Neural progenitor cell (in vitro differentiated cells): ENCODE results near the gene ABTB2. TPM values are rescaled to one million over a fixed set of nuclear protein-coding genes. Genes with fewer than 3 reads are reported as not detected.
A peak's percentile ranks its signal among the peaks of the same experiment; 100 is the strongest.

Experiments
- DNase-seq: peaks from one replicate; pipeline ENCODE4 v3.0.0-alpha.2; 2016; ENCODE audit warnings: low spot score
- H2AFZ ChIP-seq: fragments of 200-600 bp; sonication (generic); replicated peaks from 2 replicates; pipeline ENCODE4 v1.6.1; 2016; ENCODE audit warnings: antibody characterized with exemption
- H3F3A ChIP-seq: fragments of 200-600 bp; sonication (generic); 2 replicates; pipeline ENCODE4 v1.6.1; 2016; ENCODE audit warnings: antibody characterized with exemption, low read depth
- H3K27ac ChIP-seq: fragments of 200-600 bp; sonication (generic); 2 replicates; pipeline ENCODE4 v1.5.1; 2016; ENCODE audit warnings: mild to moderate bottlenecking
- H3K27me3 ChIP-seq: fragments of 200-600 bp; sonication (generic); 2 replicates; pipeline ENCODE4 v1.6.1; 2016; ENCODE audit warnings: mild to moderate bottlenecking, moderate library complexity
- H3K36me3 ChIP-seq: fragments of 200-600 bp; sonication (generic); 2 replicates; pipeline ENCODE4 v1.5.1; 2016
- H3K4me1 ChIP-seq: fragments of 200-600 bp; sonication (generic); 2 replicates; pipeline ENCODE4 v1.6.1; 2016; ENCODE audit warnings: mixed run types
- H3K4me2 ChIP-seq: fragments of 200-600 bp; sonication (generic); 2 replicates; pipeline ENCODE4 v1.6.1; 2016
- H3K4me3 ChIP-seq: fragments of 200-600 bp; sonication (generic); 2 replicates; pipeline ENCODE4 v1.5.1; 2016
- H3K79me2 ChIP-seq: fragments of 200-600 bp; sonication (generic); 2 replicates; pipeline ENCODE4 v1.6.1; 2016; ENCODE audit warnings: low read depth
- H3K9ac ChIP-seq: fragments of 200-600 bp; sonication (generic); 2 replicates; pipeline ENCODE4 v1.6.1; 2016
- H3K9me3 ChIP-seq: fragments of 200-600 bp; sonication (generic); 2 replicates; pipeline ENCODE4 v1.5.1; 2016; ENCODE audit warnings: low read depth
- H4K20me1 ChIP-seq: fragments of 200-600 bp; sonication (generic); 2 replicates; pipeline ENCODE4 v1.6.1; 2016; ENCODE audit warnings: low read depth
- H3K27ac Mint-ChIP-seq: 3 replicates; pipeline ENCODE4 v1.8.0; 2021; ENCODE audit warnings: mixed read lengths
- H3K27me3 Mint-ChIP-seq: 2 replicates; pipeline ENCODE4 v1.8.0; 2022; ENCODE audit warnings: low read depth, mild to moderate bottlenecking, inconsistent platforms, moderate library complexity, mixed read lengths; ENCODE audit not compliant: insufficient read depth
- H3K36me3 Mint-ChIP-seq: 3 replicates; pipeline ENCODE4 v1.8.0; 2021; ENCODE audit warnings: mixed read lengths
- H3K4me1 Mint-ChIP-seq: 3 replicates; pipeline ENCODE4 v1.8.0; 2021; ENCODE audit warnings: mixed read lengths
- H3K4me3 Mint-ChIP-seq: 3 replicates; pipeline ENCODE4 v1.8.0; 2021; ENCODE audit warnings: mild to moderate bottlenecking, moderate library complexity, mixed read lengths
- H3K9me3 Mint-ChIP-seq: 3 replicates; pipeline ENCODE4 v1.8.0; 2020; ENCODE audit warnings: mixed read lengths
- EZH2 ChIP-seq: fragments of 200-600 bp; sonication (generic); IDR thresholded peaks from 2 replicates; pipeline ENCODE4 v1.6.1; 2017; ENCODE audit warnings: antibody characterized with exemption, mild to moderate bottlenecking, moderate library complexity
- EZH2phosphoT487 ChIP-seq: fragments of 200-600 bp; sonication (generic); IDR thresholded peaks from 2 replicates; pipeline ENCODE4 v1.6.1; 2017; ENCODE audit warnings: antibody characterized with exemption
- total RNA-seq: library from RNA; depleted of rRNA; stranded (reverse); fragments of >200 nt; gene quantifications from 2 replicates; pipeline ENCODE4 v1.2.3, GENCODE V29; 2015; ENCODE audit warnings: low replicate concordance
- TF ChIP-seq, protein P1 (sequence below): fragments of 200-600 bp; sonication (generic); IDR thresholded peaks from 2 replicates; pipeline ENCODE4 v1.5.1; 2017; ENCODE audit warnings: antibody characterized with exemption, mild to moderate bottlenecking

The ABTB2 gene
- total RNA-seq, 1 donor from 2014 or later = 0.37 TPM

DNA sequence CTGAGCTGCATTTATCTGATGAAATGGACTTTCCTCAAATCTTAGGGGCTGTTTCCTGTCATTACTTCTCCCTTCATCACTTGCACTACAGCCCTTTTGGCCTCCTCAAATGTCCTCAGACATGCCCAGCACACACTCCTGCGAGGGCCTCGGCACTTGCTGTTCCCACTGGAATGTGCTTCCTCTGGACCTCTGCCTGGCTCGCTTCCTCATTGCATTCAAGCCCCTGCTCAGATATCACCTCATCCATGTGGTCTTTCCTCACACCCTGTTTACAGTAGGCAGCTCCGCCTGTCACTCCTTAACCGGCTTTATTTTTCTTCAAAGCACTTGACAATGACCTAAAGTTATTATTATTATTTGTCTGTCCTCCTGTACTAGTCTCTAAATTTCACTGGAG lies 243.3 kb downstream of the ABTB2 start:
- Histone ChIP-seq H3F3A (no peaks in the 10 kb centered on the region), H3K9me3 (no peaks in the 10 kb centered on the region), H3K4me1 (no peaks in the 10 kb centered on the region), H3K79me2 (no peaks in the 10 kb centered on the region), H4K20me1 (no peaks in the 10 kb centered on the region), H3K9ac (no peak overlapping the region), H3K27ac (no peak overlapping the region), H2AFZ (no peak overlapping the region), H3K4me3 (no peak overlapping the region), H3K36me3 (no peaks in the 10 kb centered on the region), H3K4me2 (no peak overlapping the region), H3K27me3 (no peaks in the 10 kb centered on the region)
- H3K4me3 Mint-ChIP-seq = no peak overlapping the region
- TF ChIP-seq EZH2 = no peak
- no peak for TF ChIP-seq EZH2phosphoT487
- TF ChIP-seq, protein P1, sequence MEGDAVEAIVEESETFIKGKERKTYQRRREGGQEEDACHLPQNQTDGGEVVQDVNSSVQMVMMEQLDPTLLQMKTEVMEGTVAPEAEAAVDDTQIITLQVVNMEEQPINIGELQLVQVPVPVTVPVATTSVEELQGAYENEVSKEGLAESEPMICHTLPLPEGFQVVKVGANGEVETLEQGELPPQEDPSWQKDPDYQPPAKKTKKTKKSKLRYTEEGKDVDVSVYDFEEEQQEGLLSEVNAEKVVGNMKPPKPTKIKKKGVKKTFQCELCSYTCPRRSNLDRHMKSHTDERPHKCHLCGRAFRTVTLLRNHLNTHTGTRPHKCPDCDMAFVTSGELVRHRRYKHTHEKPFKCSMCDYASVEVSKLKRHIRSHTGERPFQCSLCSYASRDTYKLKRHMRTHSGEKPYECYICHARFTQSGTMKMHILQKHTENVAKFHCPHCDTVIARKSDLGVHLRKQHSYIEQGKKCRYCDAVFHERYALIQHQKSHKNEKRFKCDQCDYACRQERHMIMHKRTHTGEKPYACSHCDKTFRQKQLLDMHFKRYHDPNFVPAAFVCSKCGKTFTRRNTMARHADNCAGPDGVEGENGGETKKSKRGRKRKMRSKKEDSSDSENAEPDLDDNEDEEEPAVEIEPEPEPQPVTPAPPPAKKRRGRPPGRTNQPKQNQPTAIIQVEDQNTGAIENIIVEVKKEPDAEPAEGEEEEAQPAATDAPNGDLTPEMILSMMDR = no peak
- peaks cover 21% of the 10 kb centered on the region for H3K36me3 Mint-ChIP-seq
- H3K27ac Mint-ChIP-seq = peak overlapping the region; percentile 3
- no peaks in the 10 kb centered on the region for H3K9me3 Mint-ChIP-seq
- no peak for DNase-seq
- no peaks in the 10 kb centered on the region for H3K4me1 Mint-ChIP-seq
- peaks cover 2% of the 10 kb centered on the region for H3K27me3 Mint-ChIP-seq

DNA sequence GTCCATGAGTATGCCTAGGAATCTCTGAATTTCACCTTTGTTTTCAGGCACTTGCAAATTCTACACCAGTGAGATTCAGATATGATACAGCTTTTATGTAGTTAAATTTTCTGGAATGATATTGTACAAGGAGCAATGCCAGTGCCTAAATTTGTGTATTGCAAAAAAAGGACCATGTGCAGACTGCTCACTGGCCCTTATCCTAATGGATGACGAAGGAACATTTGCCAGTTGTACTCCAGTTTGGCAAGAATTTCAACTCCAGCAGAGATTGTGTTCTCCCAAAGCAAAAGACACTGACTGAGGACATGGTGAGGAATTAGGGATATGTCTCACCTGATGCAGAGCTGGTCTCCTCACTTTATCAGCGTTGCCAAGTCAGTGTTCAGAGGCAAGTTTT lies 243.8 kb downstream of the ABTB2 start:
- H3K4me2 ChIP-seq = no peak overlapping the region
- H3K79me2 ChIP-seq = no peaks in the 10 kb centered on the region
- no peak overlapping the region for H3K4me3 ChIP-seq
- Mint-ChIP-seq H3K9me3 (no peaks in the 10 kb centered on the region), H3K27ac (no peak overlapping the region), H3K4me3 (no peak overlapping the region), H3K4me1 (no peaks in the 10 kb centered on the region), H3K36me3 (peaks cover 21% of the 10 kb centered on the region), H3K27me3 (peaks cover 3% of the 10 kb centered on the region)
- H3K4me1 ChIP-seq = no peaks in the 10 kb centered on the region
- H3K27me3 ChIP-seq = no peaks in the 10 kb centered on the region
- H3F3A ChIP-seq = no peaks in the 10 kb centered on the region
- no peaks in the 10 kb centered on the region for H3K9me3 ChIP-seq
- DNase-seq = no peak
- H3K27ac ChIP-seq = no peak overlapping the region
- H4K20me1 ChIP-seq = no peaks in the 10 kb centered on the region
- no peak overlapping the region for H3K9ac ChIP-seq
- no peak overlapping the region for H2AFZ ChIP-seq
- TF ChIP-seq EZH2 (no peak), EZH2phosphoT487 (no peak)
- TF ChIP-seq, protein P1 = no peak
- H3K36me3 ChIP-seq = no peaks in the 10 kb centered on the region

DNA sequence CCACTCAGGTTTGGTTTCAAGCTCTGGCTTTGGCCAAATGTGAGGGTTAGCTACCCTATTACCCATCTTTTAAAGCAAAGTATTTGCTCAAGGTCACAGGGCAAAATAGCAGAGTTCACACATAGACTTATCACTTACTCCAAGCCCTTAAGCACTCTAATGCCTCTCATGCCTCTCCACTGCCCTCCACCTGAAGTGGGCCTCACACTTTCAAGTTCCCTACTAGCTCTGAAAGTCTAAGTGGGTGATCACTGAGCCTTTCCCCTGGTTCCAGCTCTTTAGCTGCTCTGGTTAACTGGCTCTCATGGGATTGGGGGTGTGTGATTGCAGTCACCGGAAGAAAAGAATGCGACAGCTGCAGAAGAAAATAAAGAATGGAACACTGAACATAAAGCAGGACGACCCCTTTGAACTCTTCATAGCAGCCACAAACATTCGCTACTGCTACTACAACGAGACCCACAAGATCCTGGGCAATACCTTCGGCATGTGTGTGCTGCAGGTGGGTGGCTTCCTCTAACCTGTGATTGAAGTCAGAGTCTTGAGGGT lies 246.0 kb downstream of the ABTB2 start:
- no peak for DNase-seq
- no peak overlapping the region for H3K27ac Mint-ChIP-seq

More for the DNA sequence above, 246.0 kb downstream of the ABTB2 start:
- Histone ChIP-seq H4K20me1 (no peaks in the 10 kb centered on the region), H3F3A (no peaks in the 10 kb centered on the region), H3K4me3 (no peak overlapping the region), H3K4me2 (no peak overlapping the region), H2AFZ (no peak overlapping the region), H3K27ac (no peak overlapping the region), H3K36me3 (no peaks in the 10 kb centered on the region), H3K27me3 (no peaks in the 10 kb centered on the region), H3K79me2 (peaks cover 19% of the 10 kb centered on the region), H3K4me1 (no peaks in the 10 kb centered on the region), H3K9ac (no peak overlapping the region), H3K9me3 (no peaks in the 10 kb centered on the region)
- H3K36me3 Mint-ChIP-seq = peaks cover 12% of the 10 kb centered on the region
- no peak overlapping the region for H3K4me3 Mint-ChIP-seq
- peaks cover 3% of the 10 kb centered on the region for H3K4me1 Mint-ChIP-seq
- peaks cover 5% of the 10 kb centered on the region for H3K27me3 Mint-ChIP-seq
- H3K9me3 Mint-ChIP-seq = no peaks in the 10 kb centered on the region
- TF ChIP-seq EZH2 (no peak), EZH2phosphoT487 (no peak)
- TF ChIP-seq, protein P1 = no peak
